GM12878 (cell line): ENCODE data around the gene ANKDD1B. TPM values are rescaled to one million over a fixed set of nuclear protein-coding genes. Genes with fewer than 3 reads are reported as not detected.

Source experiments
- ATAC-seq: fragments of 200-7000 bp; cut with Tn5 transposase; 3 replicates; pipeline ENCODE4 v1.9.1; 2020; ENCODE audit warnings: mild to moderate bottlenecking, moderate library complexity
- BruUV-seq: library from RNA; stranded (reverse); fragments of 400-500 nt; replicated peaks from 2 replicates; lab custom pipeline; 2021; lab: Mats Ljungman, UMichigan
- CTCF ChIA-PET: fragments of 300-600 bp; sonication (Branson Sonifier 250); formaldehyde crosslinking; extraction: SDS; loops from one replicate; lab custom pipeline; 2021; ENCODE audit warnings: inconsistent platforms; lab: Yijun Ruan, JAX
- POLR2A ChIA-PET: fragments of 350-600 bp; formaldehyde crosslinking; extraction: SDS; loops from one replicate; lab custom pipeline; 2021; ENCODE audit warnings: inconsistent platforms; lab: Charles Lee
- RAD21 ChIA-PET: fragments of 300-600 bp; sonication (Branson Sonifier 250); formaldehyde crosslinking; loops from one replicate; lab custom pipeline; 2023; ENCODE audit warnings: antibody characterized with exemption; ENCODE audit not compliant: unreplicated experiment; lab: Charles Lee
- SMC1A ChIA-PET: fragments of 300-600 bp; sonication (Branson Sonifier 250); formaldehyde crosslinking; loops from one replicate; lab custom pipeline; 2023; ENCODE audit not compliant: unreplicated experiment, uncharacterized antibody; lab: Charles Lee
- DNase-seq: peaks from one replicate; pipeline ENCODE4 v3.0.0-alpha.2; 2011; ENCODE audit warnings: low read depth, low spot score
- FAIRE-seq: peaks from 3 replicates; lab custom pipeline; 2011; peaks lifted over from hg19 to GRCh38; lab: Jason Lieb, UNC
- H2AFZ ChIP-seq: 2 replicates; pipeline ENCODE4 v1.6.0; 2011; ENCODE audit warnings: low read depth, low read length, control low read depth; ENCODE audit not compliant: control insufficient read depth
- H3K27ac ChIP-seq: 2 replicates; pipeline ENCODE4 v1.5.1; 2011; ENCODE audit warnings: control low read depth; ENCODE audit not compliant: control insufficient read depth, insufficient read depth
- H3K27me3 ChIP-seq, 2 experiments: replicated peaks in 1 of 2; 2 replicates each; pipeline versions ENCODE4 v1.6.0 to v1.6.1; 2011; ENCODE audit warnings: low read length in 1 of 2; ENCODE audit not compliant: control insufficient read depth in 2 of 2, insufficient read depth in 2 of 2
- H3K36me3 ChIP-seq, 2 experiments: 2 replicates each; pipeline ENCODE4 v1.5.1; 2011; ENCODE audit warnings: low read length in 1 of 2; ENCODE audit not compliant: control insufficient read depth in 2 of 2, insufficient read depth in 2 of 2
- H3K4me1 ChIP-seq: 2 replicates; pipeline ENCODE4 v1.6.1; 2011; ENCODE audit warnings: mild to moderate bottlenecking, low read length, moderate library complexity, mixed read lengths; ENCODE audit not compliant: control insufficient read depth, insufficient read depth
- H3K4me2 ChIP-seq: 2 replicates; pipeline ENCODE4 v1.6.0; 2011; ENCODE audit warnings: control low read depth; ENCODE audit not compliant: control insufficient read depth, insufficient read depth
- H3K4me3 ChIP-seq: fragments of 200-600 bp; sonication (generic); 2 replicates; pipeline ENCODE4 v1.5.1; 2016
- H3K79me2 ChIP-seq: 2 replicates; pipeline ENCODE4 v1.6.0; 2011; ENCODE audit warnings: low read length; ENCODE audit not compliant: control insufficient read depth, insufficient read depth
- H3K9ac ChIP-seq: 2 replicates; pipeline ENCODE4 v1.8.0; 2011; ENCODE audit warnings: low read length, control low read depth, mixed read lengths; ENCODE audit not compliant: control insufficient read depth, insufficient read depth
- H3K9me3 ChIP-seq: replicated peaks from 3 replicates; pipeline ENCODE4 v1.5.1; 2011; ENCODE audit warnings: mild to moderate bottlenecking, low read length; ENCODE audit not compliant: control insufficient read depth, insufficient read depth
- H4K20me1 ChIP-seq: 2 replicates; pipeline ENCODE4 v1.6.0; 2011; ENCODE audit not compliant: control insufficient read depth, insufficient read depth
- ESRRA ChIP-seq: IDR thresholded peaks from 2 replicates; pipeline ENCODE4 v1.6.1; 2012; ENCODE audit warnings: mild to moderate bottlenecking, low read length, improper control_type of control experiment
- ETV6 ChIP-seq, 2 experiments: fragments of 450-650 bp in 1 of 2; IDR thresholded peaks in 1 of 2; conservative IDR thresholded peaks in 1 of 2; 2 replicates each; pipeline ENCODE4 v1.6.1; 2014; ENCODE audit warnings: antibody characterized with exemption in 1 of 2, borderline replicate concordance in 1 of 2, low read depth in 1 of 2, mild to moderate bottlenecking in 1 of 2, moderate library complexity in 1 of 2
- EZH2 ChIP-seq: IDR thresholded peaks from 2 replicates; pipeline ENCODE4 v1.6.1; 2012; ENCODE audit warnings: low read depth, mild to moderate bottlenecking, control low read depth, inconsistent platforms, low read length, borderline replicate concordance; ENCODE audit not compliant: control insufficient read depth
- FOS ChIP-seq: IDR thresholded peaks from 3 replicates; pipeline ENCODE4 v1.6.1; 2011; ENCODE audit warnings: borderline replicate concordance; ENCODE audit not compliant: insufficient read length; ENCODE audit errors: extremely low read depth
- GABPA ChIP-seq: IDR thresholded peaks from 2 replicates; pipeline ENCODE4 v1.6.1; 2014; ENCODE audit warnings: antibody characterized with exemption, low read depth, mild to moderate bottlenecking, inconsistent platforms
- MTA2 ChIP-seq: fragments of 450-650 bp; IDR thresholded peaks from 2 replicates; pipeline ENCODE4 v1.6.1; 2016; ENCODE audit warnings: low read depth, mild to moderate bottlenecking, moderate library complexity
- PML ChIP-seq: IDR thresholded peaks from 2 replicates; pipeline ENCODE4 v1.6.1; 2012; ENCODE audit warnings: low read length, inconsistent platforms
- RELA ChIP-seq: fragments of 450-650 bp; IDR thresholded peaks from 2 replicates; pipeline ENCODE4 v1.8.0; 2014; ENCODE audit warnings: borderline replicate concordance; ENCODE audit not compliant: partially characterized antibody
- RUNX3 ChIP-seq: IDR thresholded peaks from 2 replicates; pipeline ENCODE4 v1.6.1; 2012; ENCODE audit warnings: low read length, inconsistent platforms
- SUZ12 ChIP-seq: fragments of 200-600 bp; sonication (generic); IDR thresholded peaks from one replicate; pipeline ENCODE4 v1.6.1; 2018; ENCODE audit warnings: antibody characterized with exemption, mild to moderate bottlenecking; ENCODE audit not compliant: unreplicated experiment
- YY1 ChIP-seq: IDR thresholded peaks from 2 replicates; pipeline ENCODE4 v1.6.1; 2011; ENCODE audit warnings: low read depth, mild to moderate bottlenecking, low read length
- ZNF274 ChIP-seq: IDR thresholded peaks from one replicate; pipeline ENCODE4 v1.8.0; 2011; ENCODE audit not compliant: insufficient read length, insufficient read depth
- ZSCAN29 ChIP-seq: fragments of 450-650 bp; IDR thresholded peaks from 2 replicates; pipeline ENCODE4 v1.6.1; 2017; ENCODE audit warnings: mild to moderate bottlenecking, moderate library complexity
- WGBS: methylation state at CpG from one replicate; pipeline ENCODE4 v1.1.6; 2016; ENCODE audit warnings: low lambda C conversion rate; ENCODE audit not compliant: insufficient replicate concordance, insufficient coverage; ENCODE audit errors: missing lambda C conversion rate; 5-methylcytosine and 5-hydroxymethylcytosine counted together
- in situ Hi-C: fragments of 300-500 bp; cut with MboI; formaldehyde crosslinking; loops from 9 replicates; pipeline ENCODE4 v1.14.3; 2018; ENCODE audit warnings: mixed read lengths
- intact Hi-C: fragments of 100-400 bp; cut with micrococcal nuclease; formaldehyde crosslinking; loops from one replicate; pipeline ENCODE4 v1.14.2; 2022; ENCODE audit not compliant: unreplicated experiment
- polyA plus RNA-seq, 11 experiments: library from polyadenylated mRNA; depleted of rRNA in 4 of 11; unstranded in 6 of 11; stranded (reverse) in 5 of 11; fragments of >200 nt; fragmentation: Nextera tagmentation in 4 of 11; fragmentation: Illumina TruSeq in 1 of 11; extraction: Ambion mirVana in 4 of 11; extraction: Trizol in 1 of 11; gene quantifications; 1 replicate in 1 of 11; 2 replicates in 10 of 11; pipeline versions ENCODE4 v1.2.1 to v1.2.3, GENCODE V29; 2011 to 2016; ENCODE audit warnings: inconsistent platforms in 2 of 11, missing spikeins in 2 of 11, low read depth in 1 of 11
- total RNA-seq, 4 experiments: library from RNA; depleted of rRNA in 3 of 4; stranded (reverse); fragments of >200 nt in 3 of 4; fragmentation: Illumina TruSeq in 1 of 4; extraction: Trizol in 1 of 4; gene quantifications; 2 replicates each; pipeline versions ENCODE4 v1.2.1 to v1.2.3, GENCODE V29; 2013 to 2021
- TF ChIP-seq, protein P1 (sequence below): fragments of 450-650 bp; IDR thresholded peaks from 2 replicates; pipeline ENCODE4 v1.6.1; 2017; ENCODE audit warnings: mild to moderate bottlenecking, low read depth, inconsistent platforms; ENCODE audit not compliant: poor library complexity, severe bottlenecking
- TF ChIP-seq, protein P2 (sequence below): IDR thresholded peaks from 2 replicates; pipeline ENCODE4 v1.6.1; 2011; ENCODE audit warnings: low read depth, low read length, improper control_type of control experiment, borderline replicate concordance
- TF ChIP-seq, protein P3 (sequence below): fragments of 450-650 bp; conservative IDR thresholded peaks from 2 replicates; pipeline ENCODE4 v1.6.1; 2017; ENCODE audit warnings: mild to moderate bottlenecking, moderate library complexity

The ANKDD1B gene
- total and polyA plus RNA-seq, 10 of the 15 experiments (the other 5 are each of a cell fraction or from before 2014, with no cell fraction given): 0.34 to 2.4 (median 0.80) TPM

DNA sequence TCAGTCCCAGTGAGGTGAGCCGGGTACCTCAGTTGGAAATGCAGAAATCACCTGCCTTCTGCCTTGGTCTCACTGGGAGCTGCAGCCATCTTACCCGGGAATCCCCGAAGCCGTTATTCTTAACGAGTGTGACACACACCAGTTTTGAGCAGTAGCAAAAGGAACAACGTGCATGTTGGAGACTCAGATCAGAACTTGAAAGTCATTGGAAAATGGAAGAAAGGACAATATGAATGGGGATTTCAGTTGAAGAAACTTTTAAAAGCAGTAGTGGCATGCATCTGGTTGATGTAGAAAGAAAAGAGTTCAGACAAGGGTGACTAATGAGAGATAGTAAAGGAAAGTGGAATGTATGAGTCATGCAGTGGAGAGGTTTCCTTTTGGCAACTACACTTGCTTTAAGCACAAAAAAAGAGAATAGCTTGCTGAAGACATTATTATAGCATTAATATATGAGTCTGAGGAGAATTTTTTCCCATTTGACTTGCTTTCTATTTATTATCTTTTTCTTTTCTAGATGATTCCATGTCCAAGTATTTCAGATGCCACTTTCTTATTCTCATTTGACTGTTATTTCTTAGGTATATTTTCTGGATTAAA, 44.4 kb upstream of the ANKDD1B start:
- Histone ChIP-seq H2AFZ (peak overlapping the region; percentile 72), H3K4me1 (peaks cover 36% of the 10 kb centered on the region), H3K79me2 (peaks cover 34% of the 10 kb centered on the region), H3K4me2 (peak overlapping the region; percentile 91), H3K36me3 (no peaks in the 10 kb centered on the region; a peak in 2 of 4 replicates), H3K27me3 (no peaks in the 10 kb centered on the region), H3K4me3 (peak overlapping the region; percentile 29; the same call in 1 of the 2 replicates), H3K9ac (peak overlapping the region; percentile 73), H3K9me3 (peaks cover 2% of the 10 kb centered on the region; the same call in 2 of the 3 replicates), H3K27ac (peak overlapping the region; percentile 96), H4K20me1 (no peaks in the 10 kb centered on the region)
- ChIA-PET POLR2A (interaction anchor here (1.1 to 3.7 kb wide), 9 partner anchors 9 to 330 kb away, joined by 3 to 50 read pairs (median 8); partner anchors contain the start of genes ANKRD31, CERT1, HMGCR and POLK), RAD21 (interaction anchor here (1.0 to 4.5 kb wide), 16 partner anchors 8 to 230 kb away, joined by 3 to 123 read pairs (median 7); partner anchors contain the start of genes CERT1, HMGCR and POLK), CTCF (interaction anchor here (0.8 to 6.3 kb wide), 7 partner anchors 9 to 114 kb away, joined by 3 to 22 read pairs (median 4); no protein-coding TSS in a partner anchor), SMC1A (interaction anchor here (1.1 to 8.3 kb wide), 16 partner anchors 11 to 201 kb away, joined by 3 to 98 read pairs (median 8); partner anchors contain the start of genes CERT1 and POLK)
- intact Hi-C loops (loop anchor here (1.0 to 2.0 kb wide), 2 partner anchors 8 to 56 kb away; partner anchors contain the start of genes CERT1 and POLK), in situ Hi-C loops (loop anchor here (10.0 kb wide), 1 partner anchor 52 kb away; the partner anchor contains the start of genes CERT1 and POLK)
- peak; percentile 18 for FAIRE-seq
- ATAC-seq: peak; percentile 86
- peak; percentile 92 for DNase-seq
- 0% methylated on average over 6 of the region's 6 CpGs for WGBS
- no TSS peak for BruUV-seq
- TF ChIP-seq, protein P1, sequence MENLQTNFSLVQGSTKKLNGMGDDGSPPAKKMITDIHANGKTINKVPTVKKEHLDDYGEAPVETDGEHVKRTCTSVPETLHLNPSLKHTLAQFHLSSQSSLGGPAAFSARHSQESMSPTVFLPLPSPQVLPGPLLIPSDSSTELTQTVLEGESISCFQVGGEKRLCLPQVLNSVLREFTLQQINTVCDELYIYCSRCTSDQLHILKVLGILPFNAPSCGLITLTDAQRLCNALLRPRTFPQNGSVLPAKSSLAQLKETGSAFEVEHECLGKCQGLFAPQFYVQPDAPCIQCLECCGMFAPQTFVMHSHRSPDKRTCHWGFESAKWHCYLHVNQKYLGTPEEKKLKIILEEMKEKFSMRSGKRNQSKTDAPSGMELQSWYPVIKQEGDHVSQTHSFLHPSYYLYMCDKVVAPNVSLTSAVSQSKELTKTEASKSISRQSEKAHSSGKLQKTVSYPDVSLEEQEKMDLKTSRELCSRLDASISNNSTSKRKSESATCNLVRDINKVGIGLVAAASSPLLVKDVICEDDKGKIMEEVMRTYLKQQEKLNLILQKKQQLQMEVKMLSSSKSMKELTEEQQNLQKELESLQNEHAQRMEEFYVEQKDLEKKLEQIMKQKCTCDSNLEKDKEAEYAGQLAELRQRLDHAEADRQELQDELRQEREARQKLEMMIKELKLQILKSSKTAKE: peak; percentile 89
- TF ChIP-seq ZNF274 (no peak), PML (peak; percentile 76), YY1 (peak; percentile 93), EZH2 (no peak), FOS (no peak), MTA2 (peak; percentile 96), SUZ12 (no peak), RUNX3 (peak; percentile 73; the same call in 1 of the 2 replicates), ETV6 (conservative IDR thresholded peaks at IDR 0.05 in 1 of 2, IDR thresholded peaks at IDR 0.05 in 1 of 2; ENCODE audit: borderline replicate concordance in 1 of 2, low read depth in 1 of 2) (peak in 1 of 2 experiments; percentile 72; a peak in 1 of 4 replicates), ZSCAN29 (no peak), RELA (peak; percentile 88), ESRRA (no peak), GABPA (peak; percentile 60)
- TF ChIP-seq, protein P2, sequence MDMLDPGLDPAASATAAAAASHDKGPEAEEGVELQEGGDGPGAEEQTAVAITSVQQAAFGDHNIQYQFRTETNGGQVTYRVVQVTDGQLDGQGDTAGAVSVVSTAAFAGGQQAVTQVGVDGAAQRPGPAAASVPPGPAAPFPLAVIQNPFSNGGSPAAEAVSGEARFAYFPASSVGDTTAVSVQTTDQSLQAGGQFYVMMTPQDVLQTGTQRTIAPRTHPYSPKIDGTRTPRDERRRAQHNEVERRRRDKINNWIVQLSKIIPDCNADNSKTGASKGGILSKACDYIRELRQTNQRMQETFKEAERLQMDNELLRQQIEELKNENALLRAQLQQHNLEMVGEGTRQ: no peak
- TF ChIP-seq, protein P3, sequence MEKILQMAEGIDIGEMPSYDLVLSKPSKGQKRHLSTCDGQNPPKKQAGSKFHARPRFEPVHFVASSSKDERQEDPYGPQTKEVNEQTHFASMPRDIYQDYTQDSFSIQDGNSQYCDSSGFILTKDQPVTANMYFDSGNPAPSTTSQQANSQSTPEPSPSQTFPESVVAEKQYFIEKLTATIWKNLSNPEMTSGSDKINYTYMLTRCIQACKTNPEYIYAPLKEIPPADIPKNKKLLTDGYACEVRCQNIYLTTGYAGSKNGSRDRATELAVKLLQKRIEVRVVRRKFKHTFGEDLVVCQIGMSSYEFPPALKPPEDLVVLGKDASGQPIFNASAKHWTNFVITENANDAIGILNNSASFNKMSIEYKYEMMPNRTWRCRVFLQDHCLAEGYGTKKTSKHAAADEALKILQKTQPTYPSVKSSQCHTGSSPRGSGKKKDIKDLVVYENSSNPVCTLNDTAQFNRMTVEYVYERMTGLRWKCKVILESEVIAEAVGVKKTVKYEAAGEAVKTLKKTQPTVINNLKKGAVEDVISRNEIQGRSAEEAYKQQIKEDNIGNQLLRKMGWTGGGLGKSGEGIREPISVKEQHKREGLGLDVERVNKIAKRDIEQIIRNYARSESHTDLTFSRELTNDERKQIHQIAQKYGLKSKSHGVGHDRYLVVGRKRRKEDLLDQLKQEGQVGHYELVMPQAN: 0 out of 2 replicates have a peak, but pooled peaks have one; percentile 26
